HG02642 (cell line): ENCODE measurements around the gene ZCCHC24.

Source experiments
- ATAC-seq: cut with Tn5 transposase; IDR thresholded peaks from one replicate; pipeline ENCODE4 v1.9.1; 2021; ENCODE audit warnings: mild to moderate bottlenecking; ENCODE audit not compliant: unreplicated experiment, poor library complexity

The ZCCHC24 gene

GRCh38 chr10:79376751-79377556 lies 68.5 kb downstream of the ZCCHC24 start:
- ATAC-seq, result no peak

- no peak for ATAC-seq
These were observed 69.3 kb downstream of the ZCCHC24 start for GRCh38 chr10:79376078-79376628.

GRCh38 chr10:79375321-79376077 lies 69.9 kb downstream of the ZCCHC24 start:
- no peak for ATAC-seq

GRCh38 chr10:79374312-79375191 lies 70.9 kb downstream of the ZCCHC24 start:
- peak; percentile 68 for ATAC-seq

GRCh38 chr10:79372871-79373270 lies 72.6 kb downstream of the ZCCHC24 start:
- no peak for ATAC-seq

GRCh38 chr10:79367426-79368189 lies 77.8 kb downstream of the ZCCHC24 start:
- ATAC-seq, result no peak

GRCh38 chr10:79361726-79362397 lies 83.6 kb downstream of the ZCCHC24 start:
- ATAC-seq, result no peak

- ATAC-seq, result no peak
These were observed 84.7 kb downstream of the ZCCHC24 start for GRCh38 chr10:79360499-79361342.

GRCh38 chr10:79359816-79360498 lies 85.5 kb downstream of the ZCCHC24 start:
- no peak for ATAC-seq

- ATAC-seq, result no peak
These were observed 86.6 kb downstream of the ZCCHC24 start for GRCh38 chr10:79358811-79359210.

- ATAC-seq, result no peak
These were observed 88.2 kb downstream of the ZCCHC24 start for GRCh38 chr10:79357180-79357579.

GRCh38 chr10:79356104-79356503 lies 89.3 kb downstream of the ZCCHC24 start:
- ATAC-seq, result no peak

- ATAC-seq, result no peak
These were observed 89.9 kb downstream of the ZCCHC24 start for GRCh38 chr10:79355420-79356017.

GRCh38 chr10:79354615-79355014 lies 90.8 kb downstream of the ZCCHC24 start:
- ATAC-seq, result no peak

- ATAC-seq, result no peak
These were observed 91.3 kb downstream of the ZCCHC24 start for GRCh38 chr10:79354141-79354540.

- no peak for ATAC-seq
These were observed 91.7 kb downstream of the ZCCHC24 start for GRCh38 chr10:79353726-79354125.

- no peak for ATAC-seq
These were observed 92.4 kb downstream of the ZCCHC24 start for GRCh38 chr10:79353000-79353406.
